RCC 7860 (cell line): Measurements from ENCODE around the gene CBFA2T2.

Experiments used
- DNase-seq: peaks from one replicate; pipeline ENCODE4 v3.0.0-alpha.2; 2015; ENCODE audit warnings: low spot score
- FAIRE-seq: peaks from 2 replicates; lab custom pipeline; 2012; peaks lifted over from hg19 to GRCh38; lab: Jason Lieb, UNC

The CBFA2T2 gene

GRCh38 chr20:33674294-33675135, 184.6 kb downstream of the CBFA2T2 start, which contains the start of gene NECAB3:
NECAB3 (minus strand) TSS chr20:33674428; CDS start chr20:33674352, 76 bp downstream.
- peak; percentile 41 for DNase-seq
- no peak for FAIRE-seq

- DNase-seq (no peak), FAIRE-seq (no peak)
Measured at GRCh38 chr20:33675136-33675959, 185.5 kb downstream of the CBFA2T2 start.

GRCh38 chr20:33676121-33676520, 186.2 kb downstream of the CBFA2T2 start:
- DNase-seq (no peak), FAIRE-seq (no peak)

GRCh38 chr20:33676652-33677645, 187.1 kb downstream of the CBFA2T2 start:
- FAIRE-seq (no peak), DNase-seq (no peak)

- DNase-seq: no peak
- FAIRE-seq: no peak
Measured at GRCh38 chr20:33677991-33678702, 188.3 kb downstream of the CBFA2T2 start.

- DNase-seq (no peak), FAIRE-seq (no peak)
Measured at GRCh38 chr20:33679758-33680485, 190.0 kb downstream of the CBFA2T2 start.

- FAIRE-seq (no peak), DNase-seq (no peak)
Measured at GRCh38 chr20:33680686-33681085, 190.8 kb downstream of the CBFA2T2 start.

- FAIRE-seq (no peak), DNase-seq (no peak)
Measured at GRCh38 chr20:33681288-33681687, 191.4 kb downstream of the CBFA2T2 start.

- DNase-seq (no peak), FAIRE-seq (no peak)
Measured at GRCh38 chr20:33681728-33682353, 191.9 kb downstream of the CBFA2T2 start.

- DNase-seq: no peak
- no peak for FAIRE-seq
Measured at GRCh38 chr20:33684533-33685327, 194.8 kb downstream of the CBFA2T2 start.

- DNase-seq: peak; percentile 5
- FAIRE-seq: no peak
Measured at GRCh38 chr20:33685328-33686099, 195.6 kb downstream of the CBFA2T2 start.

GRCh38 chr20:33686100-33686983, 196.4 kb downstream of the CBFA2T2 start, which contains the start of gene E2F1:
E2F1 (minus strand) TSS chr20:33686385; CDS start chr20:33686264, 121 bp downstream.
- FAIRE-seq: no peak
- DNase-seq: peak; percentile 85

GRCh38 chr20:33686984-33687366, 197.1 kb downstream of the CBFA2T2 start:
- FAIRE-seq (no peak), DNase-seq (no peak)

- DNase-seq (peak; percentile 42), FAIRE-seq (no peak)
Measured at GRCh38 chr20:33687370-33687915, 197.5 kb downstream of the CBFA2T2 start.

GRCh38 chr20:33687993-33688937, 198.4 kb downstream of the CBFA2T2 start:
- no peak for FAIRE-seq
- no peak for DNase-seq
